Osteocyte (in vitro differentiated cells): Measurements from ENCODE around the gene PRCC. TPM values are rescaled to one million over a fixed set of nuclear protein-coding genes. Genes with fewer than 3 reads are reported as not detected.

Experiments used
- DNase-seq: peaks from one replicate; pipeline ENCODE4 v3.0.0; 2021; ENCODE audit warnings: mixed read lengths; ENCODE audit not compliant: unreplicated experiment; ENCODE audit errors: extremely low spot score
- H3K27ac Mint-ChIP-seq: one replicate; pipeline ENCODE4 v1.8.0; 2021; ENCODE audit warnings: mild to moderate bottlenecking, mixed read lengths; ENCODE audit not compliant: unreplicated experiment
- H3K27me3 Mint-ChIP-seq: one replicate; pipeline ENCODE4 v1.8.0; 2021; ENCODE audit warnings: mixed read lengths; ENCODE audit not compliant: unreplicated experiment
- H3K36me3 Mint-ChIP-seq: one replicate; pipeline ENCODE4 v1.8.0; 2021; ENCODE audit warnings: mixed read lengths; ENCODE audit not compliant: unreplicated experiment
- H3K4me1 Mint-ChIP-seq: one replicate; pipeline ENCODE4 v1.8.0; 2021; ENCODE audit warnings: mixed read lengths; ENCODE audit not compliant: unreplicated experiment
- H3K4me3 Mint-ChIP-seq: one replicate; pipeline ENCODE4 v1.8.0; 2021; ENCODE audit warnings: mild to moderate bottlenecking, moderate library complexity, mixed read lengths; ENCODE audit not compliant: unreplicated experiment
- H3K9me3 Mint-ChIP-seq: one replicate; pipeline ENCODE4 v1.8.0; 2021; ENCODE audit warnings: mixed read lengths; ENCODE audit not compliant: unreplicated experiment
- CTCF ChIP-seq: fragments of 200-600 bp; sonication (generic); IDR thresholded peaks from 2 replicates; pipeline ENCODE4 v1.5.0; 2021; ENCODE audit warnings: antibody characterized with exemption, mild to moderate bottlenecking, moderate library complexity
- total RNA-seq: library from RNA; stranded (reverse); gene quantifications from 2 replicates; pipeline ENCODE4 v1.2.1, GENCODE V29; 2021

The PRCC gene
- total RNA-seq, 1 donor from 2014 or later, result 85.4 TPM

GRCh38 chr1:156768610-156769295 lies 1.4 kb downstream of the PRCC start:
- Mint-ChIP-seq H3K36me3 (peaks cover 10% of the 10 kb centered on the region), H3K27me3 (no peaks in the 10 kb centered on the region), H3K27ac (no peak overlapping the region), H3K9me3 (no peaks in the 10 kb centered on the region), H3K4me1 (peaks cover 48% of the 10 kb centered on the region), H3K4me3 (no peak overlapping the region)
- DNase-seq, result no peak
- no peak for TF ChIP-seq CTCF

- no peak for DNase-seq
- Mint-ChIP-seq H3K36me3 (peaks cover 11% of the 10 kb centered on the region), H3K27ac (no peak overlapping the region), H3K27me3 (no peaks in the 10 kb centered on the region), H3K9me3 (no peaks in the 10 kb centered on the region), H3K4me1 (peaks cover 48% of the 10 kb centered on the region), H3K4me3 (no peak overlapping the region)
- no peak for TF ChIP-seq CTCF
These were observed 4.9 kb downstream of the PRCC start for GRCh38 chr1:156772222-156772621.

- TF ChIP-seq CTCF, result no peak
- Mint-ChIP-seq H3K27me3 (no peaks in the 10 kb centered on the region), H3K27ac (peak overlapping the region; percentile 36), H3K9me3 (no peaks in the 10 kb centered on the region), H3K4me1 (peaks cover 53% of the 10 kb centered on the region), H3K4me3 (no peak overlapping the region), H3K36me3 (peaks cover 11% of the 10 kb centered on the region)
- DNase-seq, result no peak
These were observed 5.6 kb downstream of the PRCC start for GRCh38 chr1:156772728-156773497.

- H3K4me3 Mint-ChIP-seq, result no peak overlapping the region
These were observed 6.3 kb downstream of the PRCC start for GRCh38 chr1:156773607-156774006.

More at GRCh38 chr1:156773607-156774006, 6.3 kb downstream of the PRCC start:
- no peak for TF ChIP-seq CTCF
- H3K27me3 Mint-ChIP-seq, result no peaks in the 10 kb centered on the region
- H3K4me1 Mint-ChIP-seq, result peaks cover 48% of the 10 kb centered on the region
- no peaks in the 10 kb centered on the region for H3K9me3 Mint-ChIP-seq
- H3K27ac Mint-ChIP-seq, result peak overlapping the region; percentile 16
- peaks cover 11% of the 10 kb centered on the region for H3K36me3 Mint-ChIP-seq
- no peak for DNase-seq
